Measurements from ENCODE around the gene IRGC.

GRCh38 chr19:43724896-43725295 lies 9.0 kb downstream of the IRGC start:
- no peak for TF ChIP-seq POLR2A (IDR thresholded peaks at IDR 0.05; ENCODE audit: low read depth)
- no peak for TF ChIP-seq POLR2AphosphoS5 (IDR thresholded peaks at IDR 0.05)
- TF ChIP-seq CTCF (IDR thresholded peaks at IDR 0.05): no peak
- TF ChIP-seq EP300 (IDR thresholded peaks at IDR 0.05): no peak

All from esophagus muscularis mucosa (tissue), 4 donors.